Motor neuron (in vitro differentiated cells): Measurements from ENCODE around the gene IMPDH2. TPM values are rescaled to one million over a fixed set of nuclear protein-coding genes. Genes with fewer than 3 reads are reported as not detected.

Experiments
- ATAC-seq, 8 experiments: fragments of 200-7000 bp; cut with Tn5 transposase; replicated peaks in 6 of 8; 2 replicates each; pipeline ENCODE4 v1.8.0; 2021; ENCODE audit warnings: mild to moderate bottlenecking in 8 of 8, moderate library complexity in 8 of 8
- H3K27ac ChIP-seq, 2 donors: fragments of 250-450 bp; sonication (Bioruptor Pico); 2 replicates each; pipeline ENCODE4 v1.9.0; 2021; ENCODE audit warnings: antibody characterized with exemption in 2 of 2, mild to moderate bottlenecking in 2 of 2, moderate library complexity in 1 of 2
- H3K4me1 ChIP-seq, 2 donors: fragments of 250-450 bp; sonication (Bioruptor Pico); replicated peaks in 1 of 2; 2 replicates each; pipeline ENCODE4 v1.6.1; 2021; ENCODE audit warnings: antibody characterized with exemption in 2 of 2, mild to moderate bottlenecking in 2 of 2, moderate library complexity in 1 of 2
- H3K4me3 ChIP-seq, 5 donors: fragments of 250-450 bp; sonication (Bioruptor Pico); 2 replicates each; pipeline ENCODE4 v1.9.0; 2021; ENCODE audit warnings: antibody characterized with exemption in 5 of 5, mild to moderate bottlenecking in 5 of 5, moderate library complexity in 4 of 5
- WGBS, 10 experiments: fragments of 450-650 bp; shearing (Covaris generic); methylation state at CpG; one replicate each; pipeline ENCODE4 v1.0.0; 2022; 5-methylcytosine and 5-hydroxymethylcytosine counted together
- in situ Hi-C, 9 experiments: fragments of 400-800 bp; cut with MboI; loops; one replicate each; pipeline ENCODE4 v1.15.0; 2021; ENCODE audit warnings: low sequenced_read_pairs in 9 of 9, low pct_unique_long_range_greater_than_20kb in 2 of 9; ENCODE audit not compliant: unreplicated experiment in 9 of 9
- total RNA-seq, 8 experiments: library from RNA; unstranded; fragments of 300-600 nt; gene quantifications; 2 replicates each; pipeline versions ENCODE4 v1.2.3 to v1.2.4, GENCODE V29; 2022

IMPDH2 gene
- total RNA-seq, 8 experiments from 2014 or later = 175 to 414 (median 331) TPM

DNA sequence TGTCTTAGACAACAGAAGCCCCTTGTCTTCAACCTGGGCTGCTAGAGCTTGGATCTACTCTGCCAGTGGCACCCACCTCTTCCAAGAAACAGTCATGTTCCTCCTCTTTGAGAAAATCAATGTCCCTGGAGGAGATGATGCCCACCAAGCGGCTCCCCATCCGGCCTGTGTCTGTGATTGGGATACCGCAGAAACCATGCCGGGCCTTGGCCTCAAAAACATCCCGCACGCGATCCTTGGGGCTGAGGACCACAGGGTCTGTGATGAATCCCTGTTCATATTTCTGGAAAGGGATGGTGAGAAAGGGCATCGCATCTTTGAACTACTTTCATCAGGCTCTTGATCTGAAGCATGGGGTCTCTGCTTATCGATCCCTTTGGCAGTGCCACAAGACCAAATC lies 1.6 kb downstream of the IMPDH2 start:
- 85 to 100% (median 98%) methylated on average over 1 to 7 of the region's 9 CpGs; no CpG with 5 or more reads in 3 of the 10 experiments for WGBS, 10 experiments
- in situ Hi-C loops = no loop called here
- ATAC-seq = no peak

DNA sequence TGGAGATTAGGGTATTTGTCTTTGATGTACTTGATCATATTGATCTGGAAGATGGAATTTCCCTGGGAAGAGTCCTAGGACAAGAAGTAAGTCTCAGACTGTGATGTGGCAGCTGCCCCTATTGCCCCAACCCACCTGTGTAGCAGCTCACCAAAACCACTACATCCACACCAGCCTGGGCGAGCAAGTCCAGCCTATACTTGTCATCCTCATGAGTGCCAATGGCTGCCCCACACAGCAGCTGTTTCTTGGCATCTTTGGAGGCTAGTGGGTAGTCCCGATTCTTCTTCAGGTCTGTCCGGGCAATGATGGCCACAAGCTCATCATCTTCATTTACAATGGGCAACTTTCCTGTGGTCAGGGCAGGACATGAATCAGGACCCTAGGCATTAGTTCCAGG lies 2.7 kb downstream of the IMPDH2 start:
- Histone ChIP-seq H3K4me3 (no peak overlapping the region), H3K27ac (no peak overlapping the region), H3K4me1 (peaks cover 14 to 20% of the 10 kb centered on the region in 2 donors)
- 83 to 100% (median 92%) methylated on average over 1 to 3 of the region's 3 CpGs; no CpG with 5 or more reads in 5 of the 10 experiments for WGBS, 10 experiments
- no peak for ATAC-seq
- in situ Hi-C loops = no loop called here

More for the DNA sequence above, 1.6 kb downstream of the IMPDH2 start:
- Histone ChIP-seq H3K4me3 (peak overlapping the region in 1 of 5 donors; percentile 66), H3K4me1 (peaks cover 14 to 20% of the 10 kb centered on the region in 2 donors), H3K27ac (no peak overlapping the region)

DNA sequence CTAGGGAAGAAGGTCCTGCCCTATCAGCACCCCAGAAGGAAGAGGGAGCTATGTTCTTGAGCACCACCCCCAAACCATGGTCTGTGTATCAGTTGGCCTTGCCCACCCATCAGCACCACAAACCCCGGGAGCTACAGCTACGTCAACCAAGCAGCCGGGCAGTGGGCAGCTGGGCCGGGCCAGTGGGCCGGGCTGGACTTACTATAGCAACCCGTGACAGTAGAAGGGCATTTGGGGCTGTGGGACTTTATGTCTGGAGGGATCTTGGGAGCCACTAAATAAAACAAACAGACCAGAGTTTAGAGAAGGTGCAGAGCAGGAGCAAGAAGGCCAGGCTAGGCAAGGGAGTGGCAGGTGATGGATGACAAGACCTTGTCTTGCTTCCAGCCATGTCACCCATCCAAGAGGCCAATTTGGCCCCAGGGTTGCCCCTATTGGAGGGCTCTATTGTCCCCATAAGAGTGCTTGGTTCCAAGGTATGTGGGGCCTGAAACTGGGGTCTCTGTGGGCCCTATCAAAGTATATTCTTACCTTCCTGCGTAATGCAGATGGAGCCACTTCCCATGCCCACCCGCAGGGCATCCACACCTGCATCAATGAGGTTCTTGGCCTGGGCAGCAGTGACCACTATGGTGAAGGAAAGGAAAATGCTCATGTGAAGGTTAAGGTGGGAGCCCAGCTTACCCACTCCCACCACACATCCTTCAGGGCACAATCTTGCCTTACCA lies 3.2 kb downstream of the IMPDH2 start:
- WGBS, 10 experiments = 83 to 100% (median 100%) methylated on average over 1 to 2 of the region's 8 CpGs; no CpG with 5 or more reads in 6 of the 10 experiments
- Histone ChIP-seq H3K4me1 (peaks cover 14 to 20% of the 10 kb centered on the region in 2 donors), H3K27ac (no peak overlapping the region), H3K4me3 (no peak overlapping the region)
- in situ Hi-C loops = no loop called here
- no peak for ATAC-seq

DNA sequence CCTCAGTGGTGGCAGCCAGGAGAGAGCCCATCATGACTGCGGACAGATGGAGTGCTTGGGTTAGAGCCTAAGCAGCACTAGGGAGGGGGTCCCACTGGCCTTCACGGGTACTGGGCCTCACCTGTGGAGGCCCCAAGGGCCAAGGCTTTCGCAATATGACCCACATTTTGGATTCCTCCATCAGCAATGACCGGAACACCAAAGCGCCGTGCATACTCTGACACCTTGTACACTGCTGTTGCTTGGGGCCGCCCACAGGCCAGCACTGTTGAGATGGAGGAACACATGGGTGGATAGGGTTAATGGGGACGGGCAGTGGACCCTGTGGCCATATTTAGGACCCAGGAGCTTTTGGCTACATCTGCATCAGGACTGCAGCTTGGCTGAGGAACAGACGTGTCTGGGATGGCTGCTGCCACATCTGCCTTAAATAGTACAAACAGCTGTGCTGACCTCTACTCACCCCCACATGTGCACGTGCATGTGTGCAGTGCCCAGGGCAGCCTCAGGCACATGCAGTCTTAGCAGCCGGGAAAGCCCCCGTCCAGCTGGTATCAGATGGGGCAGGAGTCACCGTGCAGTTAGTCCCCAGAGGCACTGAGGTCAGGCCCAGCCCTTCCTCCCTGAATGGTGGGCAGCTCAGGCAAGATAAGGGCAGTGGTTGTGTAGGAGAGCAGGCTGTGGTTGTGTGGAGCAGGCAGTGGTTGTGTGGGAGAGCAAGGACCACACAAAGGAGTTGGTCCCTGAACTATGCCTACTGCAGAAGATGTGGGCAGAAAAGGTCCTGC lies 4.0 kb downstream of the IMPDH2 start:
- Histone ChIP-seq H3K4me1 (peaks cover 14 to 21% of the 10 kb centered on the region in 2 donors), H3K27ac (no peak overlapping the region), H3K4me3 (no peak overlapping the region)
- in situ Hi-C loops = no loop called here
- no peak for ATAC-seq
- 50 to 100% (median 87%) methylated on average over 1 to 7 of the region's 13 CpGs; no CpG with 5 or more reads in 4 of the 10 experiments for WGBS, 10 experiments

DNA sequence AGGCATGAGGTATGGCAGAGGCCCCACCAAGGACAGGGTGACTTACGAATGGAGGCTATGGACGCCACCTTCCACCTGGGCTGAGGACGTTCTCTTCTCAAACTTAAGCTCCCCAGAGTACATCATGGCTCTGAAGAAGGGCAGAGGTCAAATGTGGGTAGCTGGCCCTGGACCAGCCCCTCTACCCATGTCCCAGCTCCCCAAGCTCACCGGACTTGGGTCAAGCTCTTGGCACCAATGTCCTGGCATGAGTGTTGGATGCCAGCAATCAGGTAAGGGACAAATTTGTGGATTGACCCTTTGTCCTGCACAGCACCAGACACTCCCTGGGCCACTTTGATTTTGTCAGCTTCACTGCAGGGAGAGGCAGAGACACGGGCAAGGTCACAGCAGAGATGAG lies 4.7 kb downstream of the IMPDH2 start:
- WGBS, 10 experiments = 50 to 100% (median 93%) methylated on average over 1 to 4 of the region's 5 CpGs; no CpG with 5 or more reads in 5 of the 10 experiments
- Histone ChIP-seq H3K4me3 (no peak overlapping the region), H3K27ac (no peak overlapping the region), H3K4me1 (peaks cover 20 to 23% of the 10 kb centered on the region in 2 donors)
- no peak for ATAC-seq
- in situ Hi-C loops = no loop called here

DNA sequence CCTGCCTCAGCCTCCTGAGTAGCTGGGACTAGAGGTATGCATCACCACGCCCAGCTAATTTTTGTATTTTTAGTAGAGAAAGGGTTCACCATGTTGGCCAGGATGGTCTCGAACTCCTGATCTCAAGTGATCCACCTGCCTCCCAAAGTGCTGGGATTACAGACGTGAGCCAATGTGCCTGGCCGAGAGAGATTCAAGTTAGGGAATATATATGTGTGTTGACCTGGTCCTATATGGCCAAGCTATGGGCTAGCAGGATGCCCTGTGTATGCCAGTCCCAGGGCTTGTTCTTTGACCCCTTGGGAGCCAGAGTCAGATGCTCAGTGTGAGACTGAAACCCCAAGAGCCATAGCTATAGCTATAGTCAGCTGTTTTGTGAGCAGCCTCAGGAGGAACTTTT lies 5.4 kb downstream of the IMPDH2 start:
- Histone ChIP-seq H3K4me1 (peaks cover 26 to 27% of the 10 kb centered on the region in 2 donors), H3K27ac (no peak overlapping the region), H3K4me3 (no peak overlapping the region)
- WGBS, 10 experiments = 100% methylated on average over 1 to 2 of the region's 4 CpGs; no CpG with 5 or more reads in 7 of the 10 experiments
- no peak for ATAC-seq
- in situ Hi-C loops = no loop called here

DNA sequence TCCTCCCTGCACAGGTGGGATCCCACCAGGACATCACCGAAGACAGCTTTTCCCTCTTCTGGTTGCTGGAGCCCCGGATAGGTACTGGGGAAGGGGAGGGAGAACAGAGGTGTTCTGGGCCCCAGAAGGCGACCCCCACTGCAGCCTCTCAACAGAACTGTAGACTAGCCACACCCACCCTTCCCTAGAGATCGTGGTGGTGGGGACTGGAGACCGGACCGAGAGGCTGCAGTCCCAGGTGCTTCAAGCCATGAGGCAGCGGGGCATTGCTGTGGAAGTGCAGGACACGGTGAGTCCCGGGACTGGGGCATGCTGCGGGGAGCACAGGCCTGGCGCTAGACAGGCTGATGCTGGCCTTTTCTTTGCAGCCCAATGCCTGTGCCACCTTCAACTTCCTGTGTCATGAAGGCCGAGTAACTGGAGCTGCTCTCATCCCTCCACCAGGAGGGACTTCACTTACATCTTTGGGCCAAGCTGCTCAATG lies 6.5 kb downstream of the IMPDH2 start:
- H3K27ac ChIP-seq = peak overlapping the region; percentile 99
- in situ Hi-C loops = no loop called here
- WGBS, 10 experiments = 0 to 50% (median 20%) methylated on average over 1 to 4 of the region's 12 CpGs; no CpG with 5 or more reads in 5 of the 10 experiments
- peak overlapping the region; percentile 78 to 97 (median 92) for H3K4me3 ChIP-seq
- no peak for ATAC-seq
- H3K4me1 ChIP-seq = peaks cover 18% of the 10 kb centered on the region in 2 donors

DNA sequence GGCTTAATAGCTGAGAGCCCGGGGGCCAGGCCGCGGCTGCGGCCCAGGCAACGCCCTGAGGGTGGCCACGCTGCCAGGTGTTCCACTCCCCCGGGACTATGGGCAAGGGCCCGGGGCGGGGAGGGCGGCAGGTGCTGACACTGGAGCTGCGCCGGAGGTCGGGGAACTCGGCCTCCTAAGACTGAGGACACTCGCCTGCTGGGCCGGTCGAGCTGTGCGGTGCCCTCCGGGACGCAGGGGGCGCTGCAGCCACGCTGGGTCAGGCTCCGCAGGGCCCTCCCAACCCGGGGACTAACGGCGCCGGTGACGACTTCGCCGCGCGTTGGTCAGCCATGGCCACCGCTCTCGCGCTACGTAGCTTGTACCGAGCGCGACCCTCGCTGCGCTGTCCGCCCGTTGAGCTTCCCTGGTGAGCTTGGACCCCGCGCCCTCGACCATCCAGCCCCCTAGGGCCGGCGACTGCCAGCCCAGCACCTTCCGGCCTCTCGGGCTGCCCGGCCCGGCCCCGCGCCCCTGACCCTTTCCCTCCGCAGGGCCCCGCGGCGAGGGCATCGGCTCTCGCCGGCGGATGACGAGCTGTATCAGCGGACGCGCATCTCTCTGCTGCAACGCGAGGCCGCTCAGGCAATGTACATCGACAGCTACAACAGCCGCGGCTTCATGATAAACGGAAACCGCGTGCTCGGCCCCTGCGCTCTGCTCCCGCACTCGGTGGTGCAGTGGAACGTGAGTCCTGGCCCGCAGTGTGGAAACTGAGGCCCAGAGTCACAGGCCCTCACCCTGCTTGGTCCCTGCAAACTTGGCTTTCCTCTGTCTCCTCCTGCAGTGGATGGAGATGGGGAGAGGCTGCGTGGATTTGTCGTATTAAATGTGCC lies 7.1 kb downstream of the IMPDH2 start, which contains the start of gene NDUFAF3:
TSS of gene NDUFAF3 (plus strand) at position 309 of the 875 bp plus-strand sequence. CDS start at position 333, 24 bp downstream.
- 0 to 3% (median 0%) methylated on average over 2 to 22 of the region's 83 CpGs; no CpG with 5 or more reads in 6 of the 10 experiments for WGBS, 10 experiments

DNA sequence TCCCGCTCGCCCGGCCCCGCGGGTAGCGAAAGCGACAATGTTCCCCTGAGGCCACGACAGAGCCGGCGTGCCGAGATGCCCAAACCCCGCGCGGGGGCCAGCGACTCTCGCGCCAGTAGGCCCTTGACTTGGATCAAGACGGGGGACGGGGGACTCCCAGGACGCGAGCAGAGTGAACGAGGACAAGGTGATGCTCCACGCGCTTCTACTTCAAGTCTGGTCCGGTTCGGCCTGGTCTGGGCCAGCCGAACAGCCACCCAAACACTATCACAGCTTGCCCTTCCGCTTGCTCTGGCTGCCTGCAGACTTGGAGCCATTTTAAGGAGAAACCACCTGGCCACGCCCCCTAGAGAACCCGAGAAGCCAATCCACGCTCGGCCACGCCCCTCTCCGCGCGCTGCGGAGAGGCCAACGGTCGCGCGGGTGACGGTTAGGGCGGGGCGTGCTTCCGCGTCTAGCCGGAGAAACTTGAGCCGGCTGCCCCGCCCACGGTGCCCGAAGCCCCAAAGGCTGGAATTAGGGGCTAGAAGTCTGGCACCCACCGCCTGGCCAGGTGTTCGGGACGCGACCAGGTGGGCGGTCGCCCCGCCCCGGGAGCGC lies 7.9 kb downstream of the IMPDH2 start:
- peak overlapping the region; percentile 78 to 97 (median 92) for H3K4me3 ChIP-seq
- H3K4me1 ChIP-seq = peaks cover 22 to 24% of the 10 kb centered on the region in 2 donors
- in situ Hi-C loops = no loop called here
- H3K27ac ChIP-seq = peak overlapping the region; percentile 99
- WGBS, 10 experiments = 0% methylated on average over 2 to 20 of the region's 60 CpGs; no CpG with 5 or more reads in 7 of the 10 experiments
- peak; percentile 48 to 72 (median 67) for ATAC-seq

More for the DNA sequence above, 7.1 kb downstream of the IMPDH2 start, which contains the start of gene NDUFAF3:
- peak within 1 kb of the TSS; percentile 99 for H3K27ac ChIP-seq
- H3K4me3 ChIP-seq = peak within 1 kb of the TSS; percentile 78 to 97 (median 92)
- ATAC-seq = peak; percentile 65 to 79 (median 75)
- in situ Hi-C loops = no loop called here
- peaks cover 21 to 22% of the 10 kb centered on the region in 2 donors for H3K4me1 ChIP-seq

DNA sequence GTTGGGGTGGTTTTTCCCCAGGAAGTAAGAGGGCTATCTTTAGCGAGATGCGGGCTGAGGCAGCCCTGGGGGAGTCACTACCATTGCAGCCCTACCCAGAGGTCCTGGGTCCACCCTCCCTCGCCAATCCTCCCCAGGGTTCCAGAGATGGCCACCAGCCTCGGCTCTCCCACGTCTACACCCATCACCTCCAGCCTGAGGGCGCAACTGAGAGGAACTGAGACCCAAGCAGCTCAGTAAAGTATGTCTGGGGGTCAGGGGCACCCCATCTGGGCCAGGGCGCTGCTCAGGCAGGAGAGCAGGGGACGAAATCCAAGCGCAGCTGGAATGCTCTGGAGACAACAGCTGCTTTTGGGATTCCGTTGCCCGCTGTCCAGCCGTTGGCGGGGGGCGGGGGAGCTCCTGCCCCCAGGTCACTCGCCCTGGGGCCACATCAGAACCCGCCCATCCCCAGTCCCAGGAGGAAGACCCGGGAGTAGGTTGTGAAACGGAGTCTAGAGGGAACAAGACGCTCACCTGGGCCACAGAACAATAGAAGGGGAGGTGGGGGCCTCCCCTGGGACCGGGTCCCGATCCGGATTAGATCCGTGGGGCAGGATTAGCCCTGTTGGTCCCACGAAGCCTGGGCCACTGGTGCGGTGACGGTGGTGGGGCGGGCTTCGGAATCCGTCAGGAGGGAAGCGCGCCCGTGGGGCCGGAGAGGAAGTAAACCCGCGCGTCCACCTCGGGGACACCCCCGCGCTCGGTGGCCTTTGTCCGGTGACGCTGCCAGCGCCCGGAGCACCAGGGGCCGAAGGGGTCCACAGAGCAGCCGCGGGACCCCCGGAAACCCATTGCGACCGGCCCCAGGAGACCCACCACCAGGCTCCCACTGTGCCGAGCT lies 8.6 kb downstream of the IMPDH2 start:
- peak in 3 of 8 experiments; percentile 0 to 1 (median 0) for ATAC-seq
- in situ Hi-C loops = no loop called here
- Histone ChIP-seq H3K4me3 (peak overlapping the region; percentile 78 to 97 (median 92)), H3K4me1 (peaks cover 22 to 24% of the 10 kb centered on the region in 2 donors), H3K27ac (peak overlapping the region; percentile 76 to 99)
- WGBS, 10 experiments = 0 to 20% (median 2%) methylated on average over 1 to 9 of the region's 51 CpGs; no CpG with 5 or more reads in 5 of the 10 experiments

DNA sequence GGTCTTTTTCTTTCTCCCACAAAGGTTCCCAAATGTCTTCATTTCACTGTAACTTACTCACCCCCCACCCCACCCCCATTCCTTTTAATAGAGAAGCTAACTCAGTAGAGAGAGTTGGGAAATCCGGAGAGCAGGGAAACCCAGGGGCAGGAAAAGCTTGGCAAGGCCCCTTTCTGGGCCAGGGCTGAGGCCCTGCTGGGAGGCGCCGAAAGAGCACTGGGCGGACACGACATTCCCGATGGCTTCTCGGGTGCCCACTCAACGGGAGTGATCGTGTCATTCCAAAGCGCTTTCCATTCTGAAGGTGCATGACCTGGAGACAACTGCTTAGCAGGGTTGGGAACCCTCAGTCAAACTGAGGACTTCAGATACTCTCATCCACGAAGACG lies 9.3 kb downstream of the IMPDH2 start:
- WGBS, 10 experiments = 33 to 90% (median 67%) methylated on average over 1 to 6 of the region's 12 CpGs; no CpG with 5 or more reads in 5 of the 10 experiments
- ATAC-seq = no peak
- in situ Hi-C loops = no loop called here
- Histone ChIP-seq H3K4me1 (peaks cover 22 to 24% of the 10 kb centered on the region in 2 donors), H3K4me3 (peak overlapping the region; percentile 78 to 97 (median 92)), H3K27ac (peak overlapping the region in 1 of 2 donors; percentile 99)
